DMS79 treated with DMSO at 0.1 percent for 48 hours (cell line): ENCODE measurements around the gene HNRNPAB.

Experiments
- DNase-seq: peaks from one replicate; lab custom pipeline; 2025; lab: John Stamatoyannopoulos, UW

The HNRNPAB gene

GRCh38 chr5:178204182-178204934 is at the start of gene HNRNPAB:
Gene HNRNPAB, plus strand, starts transcription at chr5:178204533. Its CDS starts 305 bp downstream, at chr5:178204838.
- peak; percentile 79 for DNase-seq

GRCh38 chr5:178155065-178155464 is 49.3 kb upstream of the HNRNPAB start:
- DNase-seq = no peak

GRCh38 chr5:178160176-178160575 is 44.2 kb upstream of the HNRNPAB start:
- no peak for DNase-seq

GRCh38 chr5:178162481-178162880 is 41.9 kb upstream of the HNRNPAB start:
- no peak for DNase-seq

- DNase-seq = peak; percentile 87
Observed at GRCh38 chr5:178163772-178164735, 40.3 kb upstream of the HNRNPAB start.

GRCh38 chr5:178165581-178165980 is 38.8 kb upstream of the HNRNPAB start:
- DNase-seq = no peak

- no peak for DNase-seq
Observed at GRCh38 chr5:178170455-178170854, 33.9 kb upstream of the HNRNPAB start.

GRCh38 chr5:178174456-178174855 is 29.9 kb upstream of the HNRNPAB start:
- no peak for DNase-seq

GRCh38 chr5:178176791-178177190 is 27.5 kb upstream of the HNRNPAB start:
- no peak for DNase-seq

GRCh38 chr5:178177569-178177968 is 26.8 kb upstream of the HNRNPAB start:
- no peak for DNase-seq

- DNase-seq = no peak
Observed at GRCh38 chr5:178180141-178180863, 24.0 kb upstream of the HNRNPAB start.

- DNase-seq = no peak
Observed at GRCh38 chr5:178182158-178182876, 22.0 kb upstream of the HNRNPAB start.

GRCh38 chr5:178186427-178186826 is 17.9 kb upstream of the HNRNPAB start:
- DNase-seq = no peak

- no peak for DNase-seq
Observed at GRCh38 chr5:178187014-178187413, 17.3 kb upstream of the HNRNPAB start, which contains the start of gene GMCL2. Gene GMCL2, minus strand, starts transcription at chr5:178187371. Its CDS starts 72 bp downstream, at chr5:178187299.

GRCh38 chr5:178189433-178189832 is 14.9 kb upstream of the HNRNPAB start:
- DNase-seq = no peak

GRCh38 chr5:178191661-178192060 is 12.7 kb upstream of the HNRNPAB start:
- DNase-seq = no peak

- DNase-seq = no peak
Observed at GRCh38 chr5:178192244-178192643, 12.1 kb upstream of the HNRNPAB start.

GRCh38 chr5:178192787-178193186 is 11.5 kb upstream of the HNRNPAB start:
- no peak for DNase-seq

- no peak for DNase-seq
Observed at GRCh38 chr5:178193251-178193809, 11.0 kb upstream of the HNRNPAB start.

- DNase-seq = no peak
Observed at GRCh38 chr5:178194026-178194425, 10.3 kb upstream of the HNRNPAB start.

- no peak for DNase-seq
Observed at GRCh38 chr5:178196281-178196812, 8.0 kb upstream of the HNRNPAB start.
